Measurements from ENCODE around the gene NT5DC2.

NT5DC2 gene

DNA sequence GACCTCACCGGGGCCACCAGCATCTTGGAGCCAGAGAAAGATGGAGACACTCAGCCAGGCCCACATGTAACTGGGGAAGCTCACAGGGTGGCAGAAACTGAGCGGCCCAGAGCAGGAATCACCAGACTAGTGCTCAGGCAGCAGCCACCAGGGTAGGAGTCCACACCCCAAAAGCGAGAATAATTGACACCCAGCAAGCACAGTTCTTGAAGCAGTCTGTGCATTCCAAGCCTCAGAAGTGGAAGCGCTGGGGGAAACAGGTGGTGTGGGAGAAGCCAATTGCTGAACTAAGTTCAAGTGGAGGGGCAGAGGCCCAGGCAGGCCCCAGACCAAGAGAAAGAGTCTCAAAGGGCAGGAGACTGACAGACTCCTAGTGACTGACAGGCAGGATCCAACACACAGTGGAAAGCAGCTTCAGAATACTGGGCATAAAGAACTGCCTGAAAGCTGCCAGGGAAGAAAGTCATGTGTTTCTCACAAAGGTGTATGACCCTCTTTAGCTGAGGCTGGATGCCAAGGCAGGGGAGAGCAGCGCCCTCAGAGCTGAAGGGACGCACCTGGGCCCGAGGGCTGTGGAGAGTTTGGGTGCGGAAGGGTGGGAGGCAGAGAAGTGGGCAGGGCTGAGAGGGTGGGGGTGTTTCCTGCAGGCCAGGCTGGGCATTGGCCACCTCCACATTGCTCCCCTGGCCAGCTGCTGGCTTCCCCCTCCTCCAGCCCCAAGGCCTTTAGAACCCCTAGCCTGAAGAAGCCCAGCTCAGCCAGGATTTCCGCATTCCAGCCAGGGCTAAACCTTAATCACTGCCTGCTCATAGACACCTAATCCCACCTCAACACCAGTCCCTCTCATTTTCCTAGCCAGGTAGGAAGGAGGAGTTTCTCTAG is 7.7 kb downstream of the NT5DC2 start:
- Histone ChIP-seq H3K36me3 (ENCODE audit: control insufficient read depth, low read length) (peaks cover 49% of the 10 kb centered on the region), H3K4me3 (ENCODE audit: low read length) (no peak overlapping the region), H3F3A (ENCODE audit: control insufficient read depth, insufficient read depth) (no peaks in the 10 kb centered on the region), H3K9me3 (ENCODE audit: control insufficient read depth, insufficient read depth, low read length) (no peaks in the 10 kb centered on the region), H3K27ac (ENCODE audit: low read depth, low read length) (no peak overlapping the region), H3K4me1 (ENCODE audit: control insufficient read depth, low read length) (no peaks in the 10 kb centered on the region), H3K27me3 (ENCODE audit: control insufficient read depth, low read length) (no peaks in the 10 kb centered on the region), H3K4me2 (ENCODE audit: low read length) (no peak overlapping the region), H4K20me1 (ENCODE audit: control insufficient read depth, insufficient read depth, low read depth, low read length) (no peaks in the 10 kb centered on the region), H3K79me2 (ENCODE audit: control insufficient read depth, low read length) (peaks cover 11% of the 10 kb centered on the region), H3K9me2 (replicated peaks; ENCODE audit: control insufficient read depth, low read length) (no peaks in the 10 kb centered on the region)
- TF ChIP-seq EZH2phosphoT487 (IDR thresholded peaks at IDR 0.05; ENCODE audit: borderline replicate concordance, low read length) (no peak), CTCF (IDR thresholded peaks at IDR 0.05; ENCODE audit: low read depth, low read length, poor library complexity, severe bottlenecking) (no peak)

- Histone ChIP-seq H3K36me3 (ENCODE audit: control insufficient read depth, low read length) (peaks cover 49% of the 10 kb centered on the region), H3K9me2 (replicated peaks; ENCODE audit: control insufficient read depth, low read length) (no peaks in the 10 kb centered on the region), H4K20me1 (ENCODE audit: control insufficient read depth, insufficient read depth, low read depth, low read length) (no peaks in the 10 kb centered on the region), H3K79me2 (ENCODE audit: control insufficient read depth, low read length) (peaks cover 2% of the 10 kb centered on the region), H3K4me3 (ENCODE audit: low read length) (no peak overlapping the region), H3F3A (ENCODE audit: control insufficient read depth, insufficient read depth) (no peaks in the 10 kb centered on the region), H3K27ac (ENCODE audit: low read depth, low read length) (no peak overlapping the region), H3K27me3 (ENCODE audit: control insufficient read depth, low read length) (no peaks in the 10 kb centered on the region), H3K4me2 (ENCODE audit: low read length) (no peak overlapping the region), H3K9me3 (ENCODE audit: control insufficient read depth, insufficient read depth, low read length) (no peaks in the 10 kb centered on the region), H3K4me1 (ENCODE audit: control insufficient read depth, low read length) (no peaks in the 10 kb centered on the region)
- no peak for TF ChIP-seq CTCF (IDR thresholded peaks at IDR 0.05; ENCODE audit: low read depth, low read length, poor library complexity, severe bottlenecking)
- TF ChIP-seq EZH2phosphoT487 (IDR thresholded peaks at IDR 0.05; ENCODE audit: borderline replicate concordance, low read length) = no peak
Observed at GRCh38 chr3:52524752-52525679, 8.6 kb downstream of the NT5DC2 start.

- no peaks in the 10 kb centered on the region for H3K27me3 ChIP-seq (ENCODE audit: control insufficient read depth, low read length)
- no peaks in the 10 kb centered on the region for H3K79me2 ChIP-seq (ENCODE audit: control insufficient read depth, low read length)
- peaks cover 43% of the 10 kb centered on the region for H3K36me3 ChIP-seq (ENCODE audit: control insufficient read depth, low read length)
- H3K9me2 ChIP-seq (replicated peaks; ENCODE audit: control insufficient read depth, low read length) = no peaks in the 10 kb centered on the region
- H4K20me1 ChIP-seq (ENCODE audit: control insufficient read depth, insufficient read depth, low read depth, low read length) = no peaks in the 10 kb centered on the region
- no peaks in the 10 kb centered on the region for H3F3A ChIP-seq (ENCODE audit: control insufficient read depth, insufficient read depth)
- no peaks in the 10 kb centered on the region for H3K9me3 ChIP-seq (ENCODE audit: control insufficient read depth, insufficient read depth, low read length)
- no peaks in the 10 kb centered on the region for H3K4me1 ChIP-seq (ENCODE audit: control insufficient read depth, low read length)
- no peak overlapping the region for H3K27ac ChIP-seq (ENCODE audit: low read depth, low read length)
- TF ChIP-seq CTCF (IDR thresholded peaks at IDR 0.05; ENCODE audit: low read depth, low read length, poor library complexity, severe bottlenecking) (no peak), EZH2phosphoT487 (IDR thresholded peaks at IDR 0.05; ENCODE audit: borderline replicate concordance, low read length) (no peak)
- H3K4me2 ChIP-seq (ENCODE audit: low read length) = no peak overlapping the region
- no peak overlapping the region for H3K4me3 ChIP-seq (ENCODE audit: low read length)
Observed at GRCh38 chr3:52524258-52524751, 9.4 kb downstream of the NT5DC2 start.

All from DOHH2 (cell line).